IMR-90 (cell line): ENCODE measurements around the gene RNF14. TPM values are rescaled to one million over a fixed set of nuclear protein-coding genes. Genes with fewer than 3 reads are reported as not detected.

Experiments used
- ATAC-seq: fragments of 200-7000 bp; cut with Tn5 transposase; 2 replicates; pipeline ENCODE4 v1.9.1; 2020; ENCODE audit warnings: low read depth, mild to moderate bottlenecking, moderate library complexity
- BruUV-seq: library from RNA; stranded (reverse); fragments of 400-500 nt; replicated peaks from 2 replicates; lab custom pipeline; 2021; lab: Mats Ljungman, UMichigan
- CTCF ChIA-PET: fragments of 300-600 bp; formaldehyde crosslinking; extraction: SDS; loops from one replicate; lab custom pipeline; 2021; ENCODE audit warnings: antibody characterized with exemption; lab: Yijun Ruan, JAX
- POLR2A ChIA-PET: fragments of 300-600 bp; sonication (Branson Sonifier 250); formaldehyde crosslinking; loops from one replicate; lab custom pipeline; 2022; ENCODE audit warnings: antibody characterized with exemption; ENCODE audit not compliant: unreplicated experiment; lab: Charles Lee
- DNase-seq: peaks from one replicate; pipeline ENCODE4 v3.0.0; 2013
- H2AFZ ChIP-seq: replicated peaks from 2 replicates; pipeline ENCODE3; 2013; ENCODE audit warnings: low read length, mild to moderate bottlenecking; ENCODE audit not compliant: poor library complexity
- H2AK5ac ChIP-seq: 2 replicates; pipeline ENCODE4 v1.6.1; 2013; ENCODE audit warnings: low read depth, low read length, inconsistent platforms
- H2AK9ac ChIP-seq: replicated peaks from 2 replicates; pipeline ENCODE3; 2013; ENCODE audit warnings: mild to moderate bottlenecking, low read depth, low read length, moderate library complexity; ENCODE audit not compliant: poor library complexity
- H2BK120ac ChIP-seq: 2 replicates; pipeline ENCODE4 v1.6.1; 2013; ENCODE audit warnings: low read depth, low read length, inconsistent platforms
- H2BK15ac ChIP-seq: 3 replicates; pipeline ENCODE4 v1.6.1; 2013; ENCODE audit warnings: low read depth, low read length, inconsistent platforms
- H2BK20ac ChIP-seq: 2 replicates; pipeline ENCODE4 v1.6.1; 2013; ENCODE audit warnings: low read depth, mild to moderate bottlenecking, inconsistent platforms, low read length, moderate library complexity
- H2BK5ac ChIP-seq: 2 replicates; pipeline ENCODE4 v1.6.1; 2013; ENCODE audit warnings: mild to moderate bottlenecking, low read depth, low read length, inconsistent platforms; ENCODE audit not compliant: poor library complexity, severe bottlenecking
- H3K14ac ChIP-seq: replicated peaks from 2 replicates; pipeline ENCODE4 v1.6.1; 2013; ENCODE audit warnings: low read depth, low read length, inconsistent platforms
- H3K18ac ChIP-seq: 2 replicates; pipeline ENCODE4 v1.6.1; 2013; ENCODE audit warnings: low read depth, low read length, control low read depth
- H3K23ac ChIP-seq: 2 replicates; pipeline ENCODE4 v1.6.1; 2013; ENCODE audit warnings: low read depth, low read length, inconsistent platforms
- H3K27ac ChIP-seq: 2 replicates; pipeline ENCODE4 v1.5.1; 2013; ENCODE audit warnings: mild to moderate bottlenecking, control low read depth, low read length; ENCODE audit not compliant: insufficient read depth
- H3K27me3 ChIP-seq: 2 replicates; pipeline ENCODE4 v1.6.1; 2013; ENCODE audit warnings: low read length; ENCODE audit not compliant: control insufficient read depth, insufficient read depth
- H3K36me3 ChIP-seq: 2 replicates; pipeline ENCODE4 v1.6.1; 2013; ENCODE audit warnings: low read length, mixed read lengths; ENCODE audit not compliant: control insufficient read depth, insufficient read depth
- H3K4ac ChIP-seq: 2 replicates; pipeline ENCODE4 v1.6.1; 2013; ENCODE audit warnings: low read depth, low read length, inconsistent platforms
- H3K4me1 ChIP-seq: 2 replicates; pipeline ENCODE4 v1.6.1; 2013; ENCODE audit warnings: low read length, mixed read lengths; ENCODE audit not compliant: control insufficient read depth, insufficient read depth
- H3K4me2 ChIP-seq: 2 replicates; pipeline ENCODE4 v1.6.1; 2013; ENCODE audit warnings: low read depth, mild to moderate bottlenecking, control low read depth, low read length, moderate library complexity
- H3K4me3 ChIP-seq: 2 replicates; pipeline ENCODE4 v1.5.1; 2013; ENCODE audit warnings: low read depth, mild to moderate bottlenecking, control low read depth, low read length, moderate library complexity; ENCODE audit not compliant: insufficient read depth
- H3K56ac ChIP-seq: 2 replicates; pipeline ENCODE4 v1.6.1; 2013; ENCODE audit warnings: low read length, inconsistent platforms; ENCODE audit not compliant: insufficient read depth; ENCODE audit errors: extremely low read depth
- H3K79me1 ChIP-seq, 2 experiments: 2 replicates each; pipeline ENCODE4 v1.6.1; 2013; ENCODE audit warnings: low read length in 2 of 2, inconsistent platforms in 1 of 2, low read depth in 1 of 2
- H3K9ac ChIP-seq: 2 replicates; pipeline ENCODE4 v1.6.1; 2013; ENCODE audit warnings: low read depth, low read length, control low read depth
- H3K9me1 ChIP-seq: 2 replicates; pipeline ENCODE4 v1.6.1; 2013; ENCODE audit warnings: low read length, inconsistent platforms; ENCODE audit not compliant: insufficient read depth
- H3K9me3 ChIP-seq: 2 replicates; pipeline ENCODE4 v1.6.1; 2013; ENCODE audit warnings: low read length; ENCODE audit not compliant: control insufficient read depth, insufficient read depth
- H4K20me1 ChIP-seq: 2 replicates; pipeline ENCODE4 v1.6.1; 2013; ENCODE audit warnings: low read length, inconsistent platforms; ENCODE audit not compliant: insufficient read depth
- H4K5ac ChIP-seq: 2 replicates; pipeline ENCODE4 v1.6.1; 2013; ENCODE audit warnings: mild to moderate bottlenecking, low read depth, low read length, control low read depth
- H4K8ac ChIP-seq, 2 experiments: 2 replicates each; pipeline ENCODE4 v1.6.1; 2013; ENCODE audit warnings: low read depth in 2 of 2, low read length in 2 of 2, control low read depth in 1 of 2, inconsistent platforms in 1 of 2
- H4K91ac ChIP-seq: 2 replicates; pipeline ENCODE4 v1.6.1; 2013; ENCODE audit warnings: low read depth, low read length, inconsistent platforms; ENCODE audit not compliant: insufficient read depth
- BHLHE40 ChIP-seq: fragments of 150-350 bp; IDR thresholded peaks from 2 replicates; pipeline ENCODE4 v1.6.1; 2016; ENCODE audit warnings: mild to moderate bottlenecking, low read depth, low read length
- CEBPB ChIP-seq: IDR thresholded peaks from 2 replicates; pipeline ENCODE4 v1.6.1; 2012; ENCODE audit warnings: low read depth, low read length, improper control_type of control experiment
- CTCF ChIP-seq: conservative IDR thresholded peaks from 2 replicates; pipeline ENCODE4 v1.5.1; 2012; ENCODE audit warnings: mild to moderate bottlenecking, low read depth, low read length, improper control_type of control experiment
- MAZ ChIP-seq: IDR thresholded peaks from 2 replicates; pipeline ENCODE4 v1.6.1; 2012; ENCODE audit warnings: low read depth, mild to moderate bottlenecking, low read length, improper control_type of control experiment, moderate library complexity, borderline replicate concordance
- MXI1 ChIP-seq: IDR thresholded peaks from 2 replicates; pipeline ENCODE4 v1.6.1; 2012; ENCODE audit warnings: low read depth, mild to moderate bottlenecking, low read length, moderate library complexity, borderline replicate concordance
- NFE2L2 ChIP-seq: fragments of 150-350 bp; IDR thresholded peaks from 2 replicates; pipeline ENCODE4 v1.6.1; 2016; ENCODE audit warnings: low read depth, mild to moderate bottlenecking, low read length
- POLR2A ChIP-seq: IDR thresholded peaks from 2 replicates; pipeline ENCODE4 v1.6.1; 2012; ENCODE audit warnings: mild to moderate bottlenecking, low read depth, low read length
- RAD21 ChIP-seq: IDR thresholded peaks from 2 replicates; pipeline ENCODE4 v1.6.1; 2012; ENCODE audit warnings: low read length, improper control_type of control experiment
- SMC3 ChIP-seq: fragments of 150-350 bp; IDR thresholded peaks from 2 replicates; pipeline ENCODE4 v1.6.1; 2016; ENCODE audit warnings: low read depth, mild to moderate bottlenecking, antibody characterized with exemption, low read length, moderate library complexity
- USF2 ChIP-seq: fragments of 150-350 bp; IDR thresholded peaks from 2 replicates; pipeline ENCODE4 v1.6.1; 2017; ENCODE audit warnings: mild to moderate bottlenecking, antibody characterized with exemption, low read length, low read depth
- WGBS, 2 experiments: methylation state at CpG; one replicate each; pipeline versions ENCODE4 v1.1.5 to v1.1.7; 2013; ENCODE audit warnings: missing lambda C conversion rate in 2 of 2; ENCODE audit not compliant: insufficient read length in 1 of 2; ENCODE audit errors: extremely low coverage in 2 of 2; 5-methylcytosine and 5-hydroxymethylcytosine counted together
- dilution Hi-C: fragments of 300-500 bp; cut with HindIII; formaldehyde crosslinking; loops from one replicate; pipeline ENCODE4 v1.14.3; 2018; ENCODE audit warnings: low sequenced_read_pairs; ENCODE audit not compliant: unreplicated experiment
- in situ Hi-C: fragments of 300-500 bp; cut with MboI; formaldehyde crosslinking; loops from 3 replicates; pipeline ENCODE4 v1.14.3; 2019; ENCODE audit warnings: low sequenced_read_pairs, inconsistent platforms, mixed read lengths
- intact Hi-C: fragments of 100-400 bp; cut with micrococcal nuclease; formaldehyde crosslinking; loops from 2 replicates; pipeline ENCODE4 v1.10.0; 2022
- polyA plus RNA-seq, 3 experiments: library from polyadenylated mRNA; depleted of rRNA; stranded (reverse); fragments of >200 nt; gene quantifications; 2 replicates each; pipeline ENCODE4 v1.2.3, GENCODE V29; 2012; ENCODE audit warnings: low replicate concordance in 1 of 3
- total RNA-seq: library from RNA; depleted of rRNA; stranded (reverse); fragments of >200 nt; gene quantifications from 2 replicates; pipeline ENCODE4 v1.2.3, GENCODE V29; 2012

The RNF14 gene
- total and polyA plus RNA-seq, 2 of the 4 experiments (the other 2 are of a cell fraction) = 36.1 to 106 TPM

- no peaks in the 10 kb centered on the region for H3K4me1 ChIP-seq
- TF ChIP-seq POLR2A (no peak), CEBPB (no peak), RAD21 (no peak), NFE2L2 (no peak), MAZ (no peak), MXI1 (no peak), SMC3 (no peak), BHLHE40 (no peak), CTCF (no peak), USF2 (no peak)
- H3K9me1 ChIP-seq = no peaks in the 10 kb centered on the region
- H2BK120ac ChIP-seq = no peak overlapping the region
- no peak for ATAC-seq
- H3K9ac ChIP-seq = peak overlapping the region; percentile 54; the same call in 1 of the 2 replicates
- H3K56ac ChIP-seq = no peak overlapping the region
- intact Hi-C loops = no loop called here
- no peak overlapping the region for H2AK9ac ChIP-seq
- peak overlapping the region; percentile 79 to 97; a peak in 3 of 4 replicates for H4K8ac ChIP-seq
- dilution Hi-C loops = no loop called here
- H3K4me3 ChIP-seq = no peak overlapping the region
- H3K4me2 ChIP-seq = peak overlapping the region; percentile 87; the same call in 1 of the 2 replicates
- H3K18ac ChIP-seq = no peak overlapping the region
- ChIA-PET CTCF (interaction anchor here (1.3 kb wide), 1 partner anchor 14 kb away, joined by 3 read pairs; no protein-coding TSS in a partner anchor), POLR2A (no interaction called here)
- no peak for DNase-seq
- H3K79me1 ChIP-seq = no peaks in the 10 kb centered on the region
- H3K14ac ChIP-seq = no peak overlapping the region
- in situ Hi-C loops = no loop called here
- no peaks in the 10 kb centered on the region for H3K9me3 ChIP-seq
- BruUV-seq = no TSS peak
- H2BK20ac ChIP-seq = no peak overlapping the region
- H3K23ac ChIP-seq = 0 out of 2 replicates have a peak overlapping the region, but pooled peaks have one; percentile 39
- peaks cover 7% of the 10 kb centered on the region for H3K27me3 ChIP-seq
- no peak overlapping the region for H3K27ac ChIP-seq
- H4K20me1 ChIP-seq = no peaks in the 10 kb centered on the region
- H3K36me3 ChIP-seq = no peaks in the 10 kb centered on the region
- WGBS, 2 experiments = 100% methylated on average over 2 of the region's 8 CpGs; no CpG with 5 or more reads in 1 of the 2 experiments
- no peak overlapping the region for H2BK5ac ChIP-seq
- no peak overlapping the region for H2AFZ ChIP-seq
- H4K91ac ChIP-seq = no peak overlapping the region
- no peak overlapping the region for H2AK5ac ChIP-seq
- peak overlapping the region; percentile 73; the same call in 1 of the 2 replicates for H4K5ac ChIP-seq
- no peak overlapping the region for H3K4ac ChIP-seq
- no peak overlapping the region for H2BK15ac ChIP-seq
Observed at GRCh38 chr5:142025637-142026036, 56.7 kb downstream of the RNF14 start.
